Transverse colon (tissue), 4 donors: Measurements from ENCODE around the gene ANKRD11.

Experiments
- CTCF ChIP-seq, 5 experiments: fragments of 200-600 bp in 3 of 5; fragments of 450-650 bp in 2 of 5; sonication (generic) in 3 of 5; IDR thresholded peaks; 1 replicate in 2 of 5; 2 replicates in 3 of 5; pipeline ENCODE4 v1.5.1; 2016 to 2017; ENCODE audit warnings: antibody characterized with exemption in 5 of 5, inconsistent platforms in 3 of 5, mild to moderate bottlenecking in 2 of 5, moderate library complexity in 1 of 5
- POLR2AphosphoS5 ChIP-seq, 3 donors: sonication (generic); formaldehyde crosslinking; IDR thresholded peaks; one replicate each; pipeline ENCODE4 v1.6.1; 2016; ENCODE audit warnings: antibody characterized with exemption in 3 of 3

- TF ChIP-seq CTCF (IDR thresholded peaks at IDR 0.05) (no peak), POLR2AphosphoS5 (IDR thresholded peaks at IDR 0.05) (no peak)
Observed at GRCh38 chr16:89363621-89364393, 126.6 kb downstream of the ANKRD11 start.
